NB4 (cell line): Measurements from ENCODE around the gene CEP85.
A peak's percentile ranks its signal among the peaks of the same experiment; 100 is the strongest.

Experiments
- DNase-seq: peaks from one replicate; pipeline ENCODE4 v3.0.0; 2010; ENCODE audit warnings: low read depth
- H3K4me3 ChIP-seq: one replicate; pipeline ENCODE4 v1.5.1; 2011; ENCODE audit warnings: mild to moderate bottlenecking, low read depth, low read length, moderate library complexity
- CTCF ChIP-seq: IDR thresholded peaks from one replicate; pipeline ENCODE4 v1.5.1; 2012; ENCODE audit warnings: low read depth, low read length
- MYC ChIP-seq: IDR thresholded peaks from 2 replicates; pipeline ENCODE4 v1.6.1; 2011; ENCODE audit warnings: low read depth, low read length
- POLR2A ChIP-seq: IDR thresholded peaks from 2 replicates; pipeline ENCODE4 v1.6.1; 2011; ENCODE audit warnings: mild to moderate bottlenecking; ENCODE audit not compliant: insufficient read length; ENCODE audit errors: extremely low read depth
- TF ChIP-seq, protein P1 (sequence below): IDR thresholded peaks from 2 replicates; pipeline ENCODE4 v1.6.1; 2011; ENCODE audit warnings: low read depth, low read length

Gene CEP85

GRCh38 chr1:26189751-26190275, 44.2 kb upstream of the CEP85 start:
- TF ChIP-seq CTCF: no peak
- H3K4me3 ChIP-seq: no peak overlapping the region
- no peak for DNase-seq

- no peak within 1 kb of the TSS for H3K4me3 ChIP-seq
- peak; percentile 48 for DNase-seq
- TF ChIP-seq MYC (no peak), CTCF (peak; percentile 51)
These were observed 43.5 kb upstream of the CEP85 start, which contains the start of gene CATSPER4 for GRCh38 chr1:26190373-26190987. TSS of gene CATSPER4 (plus strand) at chr1:26190602. CDS start at chr1:26190628, 26 bp downstream.

DNA sequence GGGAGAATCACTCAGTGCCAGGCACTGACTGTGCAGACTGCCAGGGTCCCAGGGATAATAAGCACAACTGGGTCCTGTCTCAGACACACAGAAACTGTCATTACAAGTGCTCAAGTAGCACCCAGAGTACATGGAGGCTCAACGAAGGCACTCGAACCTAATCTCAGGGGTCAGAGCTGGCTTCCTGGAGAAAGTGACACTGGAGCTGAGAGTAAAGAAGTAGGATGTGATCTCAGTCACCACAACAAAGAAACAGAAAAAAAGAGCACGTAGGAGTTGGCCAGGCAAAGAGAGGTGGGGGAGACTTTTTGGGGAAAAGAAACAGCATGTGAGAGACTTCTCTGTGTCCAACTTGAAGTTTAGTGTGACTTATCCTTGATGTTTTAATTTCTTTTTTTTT, 42.3 kb upstream of the CEP85 start:
- TF ChIP-seq, protein P1, sequence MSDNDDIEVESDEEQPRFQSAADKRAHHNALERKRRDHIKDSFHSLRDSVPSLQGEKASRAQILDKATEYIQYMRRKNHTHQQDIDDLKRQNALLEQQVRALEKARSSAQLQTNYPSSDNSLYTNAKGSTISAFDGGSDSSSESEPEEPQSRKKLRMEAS: no peak
- TF ChIP-seq POLR2A (no peak), MYC (no peak), CTCF (no peak)
- no peak for DNase-seq
- H3K4me3 ChIP-seq: no peak overlapping the region

DNA sequence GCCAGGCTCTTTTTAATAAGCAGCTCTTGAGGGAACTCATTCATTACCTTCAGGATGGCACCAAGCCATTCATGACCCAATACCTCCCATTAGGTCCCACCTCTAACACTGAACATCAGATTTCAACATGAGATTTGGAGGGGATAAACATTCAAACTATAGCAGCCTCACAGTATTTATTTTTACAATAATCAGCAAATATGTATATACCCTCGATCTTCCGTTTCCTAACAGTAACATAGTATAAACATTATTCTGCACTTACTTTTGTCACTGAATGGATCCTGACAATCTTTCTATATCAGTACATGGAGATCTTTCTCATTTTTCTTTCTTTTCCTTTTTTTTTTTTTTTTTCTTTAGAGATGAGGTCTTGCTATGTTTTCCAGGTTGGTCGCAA, 38.2 kb upstream of the CEP85 start:
- DNase-seq: no peak
- TF ChIP-seq MYC: no peak
- H3K4me3 ChIP-seq: no peak overlapping the region

- TF ChIP-seq, protein P1: no peak
- TF ChIP-seq POLR2A: no peak
- no peak for DNase-seq
- H3K4me3 ChIP-seq: no peak overlapping the region
These were observed 36.7 kb upstream of the CEP85 start for GRCh38 chr1:26197301-26197700.

GRCh38 chr1:26197813-26198212, 36.2 kb upstream of the CEP85 start:
- TF ChIP-seq CTCF (no peak), MYC (no peak), POLR2A (no peak)
- TF ChIP-seq, protein P1: no peak
- no peak overlapping the region for H3K4me3 ChIP-seq
- no peak for DNase-seq

GRCh38 chr1:26200413-26200812, 33.6 kb upstream of the CEP85 start:
- no peak for TF ChIP-seq POLR2A
- TF ChIP-seq CTCF: no peak
- no peak for TF ChIP-seq MYC
- TF ChIP-seq, protein P1: no peak

More at GRCh38 chr1:26200413-26200812, 33.6 kb upstream of the CEP85 start:
- DNase-seq: no peak
- no peak overlapping the region for H3K4me3 ChIP-seq
